Fibroblast of lung (primary cell): ENCODE measurements around the gene DLAT. TPM values are rescaled to one million over a fixed set of nuclear protein-coding genes. Genes with fewer than 3 reads are reported as not detected.

ENCODE experiments used
- DNase-seq, 2 donors: peaks; one replicate each; pipeline versions ENCODE4 v3.0.0 to v3.0.0-alpha.2; 2010; ENCODE audit warnings: low read depth in 2 of 2
- H2AFZ ChIP-seq: 2 replicates; pipeline ENCODE4 v1.5.1; 2012; ENCODE audit warnings: low read length, control low read depth, inconsistent platforms
- H3K27ac ChIP-seq: 2 replicates; pipeline ENCODE4 v1.5.1; 2011; ENCODE audit warnings: low read length, control low read depth; ENCODE audit not compliant: insufficient read depth
- H3K27me3 ChIP-seq: 2 replicates; pipeline ENCODE4 v1.5.1; 2011; ENCODE audit warnings: mild to moderate bottlenecking, low read length; ENCODE audit not compliant: control insufficient read depth, insufficient read depth
- H3K36me3 ChIP-seq: 2 replicates; pipeline ENCODE4 v1.5.1; 2011; ENCODE audit warnings: low read length; ENCODE audit not compliant: control insufficient read depth, insufficient read depth
- H3K4me1 ChIP-seq: 2 replicates; pipeline ENCODE4 v1.5.1; 2011; ENCODE audit warnings: low read length; ENCODE audit not compliant: control insufficient read depth, insufficient read depth; ENCODE audit errors: extremely low read depth
- H3K4me2 ChIP-seq: 2 replicates; pipeline ENCODE4 v1.5.1; 2011; ENCODE audit warnings: low read length, control low read depth; ENCODE audit not compliant: insufficient read depth; ENCODE audit errors: extremely low read depth
- H3K4me3 ChIP-seq, 4 experiments: fragments of 200-600 bp in 1 of 4; sonication (generic) in 1 of 4; replicated peaks in 1 of 4; 2 replicates each; pipeline ENCODE4 v1.5.1; 2011 to 2016; ENCODE audit warnings: low read length in 4 of 4, low read depth in 3 of 4, mild to moderate bottlenecking in 3 of 4, control low read depth in 2 of 4, inconsistent platforms in 1 of 4, mixed read lengths in 1 of 4; ENCODE audit not compliant: insufficient read depth in 1 of 4; ENCODE audit errors: control extremely low read depth in 1 of 4
- H3K79me2 ChIP-seq: 2 replicates; pipeline ENCODE4 v1.5.1; 2012; ENCODE audit warnings: mild to moderate bottlenecking, low read length, inconsistent platforms; ENCODE audit not compliant: control insufficient read depth, insufficient read depth
- H3K9ac ChIP-seq: 2 replicates; pipeline ENCODE4 v1.5.1; 2011; ENCODE audit warnings: mild to moderate bottlenecking, low read length, control low read depth; ENCODE audit not compliant: insufficient read depth
- H3K9me3 ChIP-seq: 2 replicates; pipeline ENCODE4 v1.5.1; 2012; ENCODE audit warnings: low read depth, low read length; ENCODE audit not compliant: control insufficient read depth, insufficient read depth
- H4K20me1 ChIP-seq: 2 replicates; pipeline ENCODE4 v1.5.1; 2011; ENCODE audit warnings: low read length; ENCODE audit not compliant: control insufficient read depth, insufficient read depth; ENCODE audit errors: extremely low read depth
- CTCF ChIP-seq, 2 donors: IDR thresholded peaks in 1 of 2; conservative IDR thresholded peaks in 1 of 2; 1 replicate in 1 of 2; 2 replicates in 1 of 2; pipeline ENCODE4 v1.5.1; 2011 to 2012; ENCODE audit warnings: low read length in 2 of 2, control low read depth in 1 of 2, inconsistent platforms in 1 of 2, low read depth in 1 of 2, mild to moderate bottlenecking in 1 of 2
- EZH2 ChIP-seq: IDR thresholded peaks from 2 replicates; pipeline ENCODE4 v1.5.1; 2012; ENCODE audit warnings: low read length, control low read depth, mild to moderate bottlenecking; ENCODE audit errors: missing control alignments
- polyA plus RNA-seq, 2 donors: library from polyadenylated mRNA; depleted of rRNA in 1 of 2; stranded (reverse) in 1 of 2; unstranded in 1 of 2; fragments of >200 nt; gene quantifications; 2 replicates each; pipeline ENCODE4 v1.2.1, GENCODE V29; 2011 to 2012; ENCODE audit warnings: missing spikeins in 1 of 2
- total RNA-seq: library from RNA; depleted of rRNA; stranded (reverse); fragments of >200 nt; gene quantifications from 2 replicates; pipeline ENCODE4 v1.2.1, GENCODE V29; 2014

DLAT gene
- total and polyA plus RNA-seq, 2 donors (not counting 1 experiment from before 2014, with no cell fraction given): 33.9 to 37.8 TPM

- no peak overlapping the region for H3K27ac ChIP-seq
- peaks cover 3% of the 10 kb centered on the region for H3K4me1 ChIP-seq
- no peak for DNase-seq
- no peak overlapping the region for H3K9ac ChIP-seq
- no peaks in the 10 kb centered on the region for H4K20me1 ChIP-seq
- no peak overlapping the region for H2AFZ ChIP-seq
- no peak for TF ChIP-seq CTCF (conservative IDR thresholded peaks at IDR 0.05 in 1 of 2, IDR thresholded peaks at IDR 0.05 in 1 of 2; ENCODE audit: low read depth in 1 of 2, low read length in 2 of 2)
- TF ChIP-seq EZH2: no peak
- no peaks in the 10 kb centered on the region for H3K36me3 ChIP-seq
- no peaks in the 10 kb centered on the region for H3K27me3 ChIP-seq
- no peaks in the 10 kb centered on the region for H3K9me3 ChIP-seq
- no peak overlapping the region for H3K4me2 ChIP-seq
- H3K4me3 ChIP-seq: no peak overlapping the region
- no peaks in the 10 kb centered on the region for H3K79me2 ChIP-seq
Measured at GRCh38 chr11:111981270-111981669, 43.9 kb upstream of the DLAT start.

GRCh38 chr11:111982019-111982464, 43.2 kb upstream of the DLAT start:
- Histone ChIP-seq H3K4me3 (no peak overlapping the region), H3K9ac (no peak overlapping the region), H3K4me2 (no peak overlapping the region), H4K20me1 (no peaks in the 10 kb centered on the region), H3K27ac (no peak overlapping the region), H3K4me1 (no peaks in the 10 kb centered on the region), H2AFZ (no peak overlapping the region), H3K36me3 (no peaks in the 10 kb centered on the region), H3K27me3 (no peaks in the 10 kb centered on the region), H3K79me2 (no peaks in the 10 kb centered on the region), H3K9me3 (no peaks in the 10 kb centered on the region)
- TF ChIP-seq CTCF (conservative IDR thresholded peaks at IDR 0.05 in 1 of 2, IDR thresholded peaks at IDR 0.05 in 1 of 2; ENCODE audit: low read depth in 1 of 2, low read length in 2 of 2) (peak; percentile 39 to 54), EZH2 (no peak)
- DNase-seq: peak; percentile 35 to 39

- H3K27ac ChIP-seq: no peak overlapping the region
- H3K79me2 ChIP-seq: no peaks in the 10 kb centered on the region
- H3K36me3 ChIP-seq: no peaks in the 10 kb centered on the region
- H3K27me3 ChIP-seq: no peaks in the 10 kb centered on the region
- TF ChIP-seq EZH2 (no peak), CTCF (conservative IDR thresholded peaks at IDR 0.05 in 1 of 2, IDR thresholded peaks at IDR 0.05 in 1 of 2; ENCODE audit: low read depth in 1 of 2, low read length in 2 of 2) (no peak)
- no peak overlapping the region for H3K4me3 ChIP-seq
- no peak overlapping the region for H2AFZ ChIP-seq
- no peak overlapping the region for H3K4me2 ChIP-seq
- no peak overlapping the region for H3K9ac ChIP-seq
- H3K4me1 ChIP-seq: no peaks in the 10 kb centered on the region
- H3K9me3 ChIP-seq: no peaks in the 10 kb centered on the region
- no peak for DNase-seq
- H4K20me1 ChIP-seq: no peaks in the 10 kb centered on the region
Measured at GRCh38 chr11:111982541-111983186, 42.5 kb upstream of the DLAT start.
